ENCODE data around the gene CDH22. TPM values are rescaled to one million over a fixed set of nuclear protein-coding genes. Genes with fewer than 3 reads are reported as not detected.

Gene CDH22
- total and polyA plus RNA-seq, 9 of the 15 experiments (the other 6 are each of a cell fraction or from before 2014, with no cell fraction given) = 0.07 to 0.08 TPM; not detected in 7

GRCh38 chr20:46152824-46153586 is 155.3 kb downstream of the CDH22 start (continued):
- TF ChIP-seq ARID4B (CRISPR knock-in tag; IDR thresholded peaks at IDR 0.05) (no peak), FOXJ3 (CRISPR knock-in tag; IDR thresholded peaks at IDR 0.05) (no peak), RBFOX2 (IDR thresholded peaks at IDR 0.05; ENCODE audit: low read depth, low read length) (no peak), MXD1 (CRISPR knock-in tag; IDR thresholded peaks at IDR 0.05; ENCODE audit: borderline replicate concordance, poor library complexity, severe bottlenecking) (no peak), BCOR (IDR thresholded peaks at IDR 0.05) (0 out of 2 replicates have a peak, but pooled peaks have one; percentile 41)
